ENCODE measurements around the gene TNPO3.

Gene TNPO3

DNA sequence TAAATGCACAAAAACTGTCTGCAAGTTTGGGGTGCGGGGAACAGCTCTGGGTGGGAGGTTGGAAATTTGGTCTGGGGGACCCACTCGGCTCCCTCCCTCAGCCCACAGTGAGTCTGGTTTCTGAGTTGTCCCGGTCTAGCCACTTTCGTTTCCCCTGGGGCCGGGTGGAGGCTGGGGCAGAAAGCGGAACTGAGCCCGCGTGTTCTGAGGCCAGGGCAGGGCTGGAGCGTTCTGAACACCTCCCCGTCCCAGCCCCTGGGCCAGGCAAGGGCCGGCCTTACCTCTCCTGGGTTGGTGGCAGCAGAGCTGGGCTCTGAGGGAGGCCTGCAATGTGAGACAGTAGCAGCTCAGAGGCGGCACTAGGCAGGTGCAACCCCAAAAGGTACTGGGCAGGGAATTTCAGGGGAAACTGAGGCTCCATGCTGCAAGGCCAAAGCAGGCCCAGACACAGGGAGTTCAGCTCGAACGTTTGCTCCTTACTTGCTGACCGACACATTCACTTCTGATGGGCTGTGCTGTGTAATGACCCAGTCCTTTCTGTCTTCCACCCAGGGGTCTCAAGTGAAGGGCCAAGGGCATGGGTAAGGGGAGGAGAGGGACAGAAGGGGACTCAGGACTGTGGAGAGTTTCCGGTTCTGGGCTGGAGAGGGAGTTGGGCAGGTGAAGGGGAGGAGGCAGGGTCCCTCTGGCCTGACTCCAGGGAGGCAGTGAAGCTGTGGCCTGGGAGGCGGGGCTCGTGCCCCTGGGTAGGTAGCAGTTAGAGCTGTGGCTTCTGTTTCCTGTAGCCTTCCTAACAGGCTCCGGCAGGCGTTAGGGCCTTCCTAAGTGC, 114.2 kb downstream of the TNPO3 start:
- in situ Hi-C loops (cut with MboI; ENCODE audit: low sequenced_read_pairs), result no loop called here

DNA sequence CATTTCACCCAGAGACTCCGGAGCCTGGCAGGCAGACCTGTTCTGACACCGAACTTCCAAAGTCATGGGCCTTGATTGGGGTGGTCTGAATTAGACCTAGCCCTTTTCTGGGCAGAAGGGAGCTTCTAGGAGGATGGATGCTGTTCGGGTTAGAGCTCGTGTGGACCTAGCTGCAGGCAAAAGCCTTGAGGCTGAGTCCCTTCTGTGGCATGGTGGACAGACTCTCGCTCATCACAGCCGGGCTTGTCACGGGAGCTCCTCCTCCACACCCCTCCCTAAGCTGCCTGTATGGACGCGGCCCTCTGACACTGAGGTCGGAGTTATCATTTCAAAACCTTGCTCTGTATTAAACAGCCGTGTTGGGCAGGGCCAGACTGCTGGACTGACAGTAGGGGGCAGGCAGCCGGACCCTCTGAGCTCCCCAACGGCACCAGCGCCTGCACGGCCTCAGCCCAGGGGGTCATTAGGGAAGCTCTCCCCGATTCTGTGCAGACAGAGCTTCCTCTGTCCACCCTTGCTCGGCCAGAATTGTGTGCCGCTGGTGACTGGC, 115.0 kb downstream of the TNPO3 start:
- in situ Hi-C loops (cut with MboI; ENCODE audit: low sequenced_read_pairs), result no loop called here

DNA sequence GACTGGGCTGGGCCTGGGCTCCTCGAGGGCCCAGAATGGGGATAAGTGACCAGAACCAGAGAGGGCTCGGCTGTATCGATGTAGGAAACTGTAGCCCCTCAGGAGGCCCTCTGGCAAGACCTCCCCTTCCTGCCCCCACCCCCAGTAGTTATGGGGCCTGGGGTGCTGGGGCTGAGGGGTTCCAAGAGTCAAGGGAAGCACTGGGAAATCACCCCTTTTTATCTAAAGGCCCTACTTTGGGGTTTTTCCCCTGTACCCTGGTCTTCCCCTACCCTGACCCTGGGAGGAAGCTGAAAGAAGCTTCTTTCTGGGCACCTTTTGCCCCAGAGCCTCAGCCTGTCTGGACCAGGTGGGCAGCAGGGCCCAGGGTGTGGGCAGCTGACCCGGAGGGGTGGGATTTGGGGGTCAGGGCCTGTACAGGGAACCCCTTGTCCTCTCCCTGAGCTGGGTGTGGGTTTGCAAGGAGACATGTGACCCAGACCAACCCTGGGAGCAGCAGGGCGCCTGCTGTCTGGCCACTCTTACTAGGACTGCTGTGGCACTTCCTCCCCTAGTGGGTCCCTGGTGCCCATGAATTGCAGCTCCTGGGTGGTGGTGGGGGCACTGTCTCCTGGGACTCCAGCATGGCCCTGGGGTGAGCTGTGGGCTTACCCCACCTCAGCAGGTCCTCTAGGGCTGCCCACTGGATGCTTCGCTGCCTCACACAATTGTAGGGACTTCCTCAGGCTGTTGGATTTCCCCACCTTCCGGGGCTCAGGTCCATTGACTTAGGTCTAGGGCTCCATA, 115.6 kb downstream of the TNPO3 start:
- in situ Hi-C loops (cut with MboI; ENCODE audit: low sequenced_read_pairs), result no loop called here

DNA sequence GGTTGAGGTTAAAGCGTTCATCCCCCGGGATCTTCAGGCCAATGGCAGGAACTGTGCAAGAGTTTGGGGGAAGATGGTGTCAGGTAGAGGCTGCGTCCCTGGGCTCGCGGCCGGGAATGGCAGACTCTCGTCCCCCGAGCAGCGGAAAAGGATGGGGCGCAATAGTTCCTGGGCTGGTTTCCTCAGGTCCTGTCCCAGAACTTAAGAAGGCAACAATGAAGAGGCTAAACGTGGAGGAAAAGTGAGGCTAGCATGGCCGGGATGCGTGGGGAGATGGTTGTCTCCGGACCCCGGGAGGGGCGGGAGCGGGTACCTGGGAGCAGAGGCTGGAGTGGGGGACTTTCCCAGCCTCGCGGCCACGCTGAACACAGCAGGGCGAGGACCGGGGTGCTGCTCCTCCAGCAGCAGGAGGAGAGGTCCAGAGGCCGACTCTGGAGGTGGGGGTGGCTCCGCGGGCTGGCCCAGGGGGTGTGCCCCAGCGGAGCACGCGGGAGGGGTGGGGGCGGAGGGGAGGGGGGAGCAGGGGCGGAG, 116.3 kb downstream of the TNPO3 start:
- in situ Hi-C loops (cut with MboI; ENCODE audit: low sequenced_read_pairs), result no loop called here

DNA sequence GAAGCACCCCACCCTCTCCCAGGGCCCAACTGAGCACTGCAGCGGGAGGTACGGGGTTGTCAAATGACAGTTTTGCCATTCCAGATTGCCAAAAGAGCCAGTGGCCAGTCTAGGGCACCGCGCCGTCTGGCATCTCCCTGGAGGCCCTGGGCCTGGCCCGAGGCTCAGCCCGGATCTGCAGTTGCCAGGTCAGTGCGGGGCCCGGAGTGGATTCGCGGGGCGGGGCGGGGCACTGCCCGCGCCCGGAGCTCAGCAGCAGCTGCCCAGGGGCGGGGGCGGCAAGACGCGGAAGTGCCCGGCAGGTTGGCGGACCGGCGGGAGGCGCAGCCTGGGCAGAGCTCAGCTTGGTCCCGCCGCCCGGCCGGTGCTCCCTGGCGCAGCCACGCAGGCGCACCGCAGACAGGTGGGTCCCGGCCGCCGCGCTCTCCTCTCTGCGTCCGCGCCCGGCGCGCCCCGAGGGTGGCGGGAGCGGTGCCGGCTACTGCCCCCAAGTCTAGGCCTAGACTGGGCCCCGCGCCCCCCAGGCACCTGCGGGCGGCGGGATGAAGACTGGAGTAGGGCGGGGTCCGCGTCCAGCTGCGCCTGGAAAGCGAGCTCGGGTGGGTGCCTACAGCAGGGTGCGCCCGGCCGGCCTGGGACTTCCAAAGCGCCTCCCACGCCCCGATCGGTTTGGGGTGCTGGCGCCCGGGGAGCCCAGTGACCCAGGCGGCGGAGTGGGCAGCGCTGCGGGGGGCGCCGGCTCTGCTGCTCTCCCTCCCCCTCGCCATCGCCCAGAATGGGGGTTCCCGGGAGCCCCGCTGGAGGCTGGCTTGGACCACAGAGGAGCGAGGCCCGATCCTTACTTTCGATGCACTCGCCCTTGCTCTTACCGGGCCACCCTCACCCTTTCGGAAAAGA, 117.0 kb downstream of the TNPO3 start, which contains the start of gene IRF5:
IRF5 (plus strand) TSS at position 281 of the 897 bp plus-strand sequence. CDS start 4,155 bp downstream, outside the sequence.
- in situ Hi-C loops (cut with MboI; ENCODE audit: low sequenced_read_pairs), result no loop called here

DNA sequence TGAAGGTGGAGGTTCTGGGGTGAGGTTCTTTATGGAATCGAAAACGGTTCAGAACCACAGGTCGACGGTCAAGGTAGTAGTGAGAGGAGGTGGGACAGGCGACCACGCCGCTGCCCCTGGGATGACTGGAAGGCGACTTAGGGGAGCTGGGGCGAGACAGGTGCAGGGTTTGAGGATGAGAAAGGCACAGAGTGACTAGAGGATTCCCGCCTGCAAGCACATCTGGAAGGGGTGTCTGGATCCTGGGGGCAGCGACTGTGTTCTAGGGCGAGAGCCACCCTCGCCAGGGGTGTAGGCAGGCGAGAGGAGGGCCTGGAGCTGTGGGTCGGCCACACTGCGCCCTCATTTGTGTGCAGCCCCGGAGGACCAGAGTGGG, 117.7 kb downstream of the TNPO3 start:
- in situ Hi-C loops (cut with MboI; ENCODE audit: low sequenced_read_pairs), result no loop called here

DNA sequence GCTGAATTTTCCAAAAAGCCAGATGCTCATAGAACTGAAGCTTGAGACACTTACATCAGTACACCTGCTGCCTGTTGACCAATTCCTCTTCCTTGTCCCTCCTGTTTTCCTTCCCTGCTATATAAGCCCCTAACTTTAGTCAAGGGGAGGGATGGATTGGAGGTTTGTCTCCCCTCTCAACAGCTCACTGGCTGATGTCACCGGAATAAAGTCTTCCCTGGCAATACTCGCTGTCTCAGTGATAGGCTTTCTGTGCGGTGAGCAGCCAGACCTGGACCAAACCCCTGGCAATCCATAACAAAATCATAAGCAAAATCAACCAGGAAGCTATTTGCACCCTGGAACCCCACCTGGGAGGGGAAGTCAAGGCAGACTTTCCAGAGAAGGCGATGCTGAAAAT, 118.1 kb downstream of the TNPO3 start:
- in situ Hi-C loops (cut with MboI; ENCODE audit: low sequenced_read_pairs), result no loop called here

DNA sequence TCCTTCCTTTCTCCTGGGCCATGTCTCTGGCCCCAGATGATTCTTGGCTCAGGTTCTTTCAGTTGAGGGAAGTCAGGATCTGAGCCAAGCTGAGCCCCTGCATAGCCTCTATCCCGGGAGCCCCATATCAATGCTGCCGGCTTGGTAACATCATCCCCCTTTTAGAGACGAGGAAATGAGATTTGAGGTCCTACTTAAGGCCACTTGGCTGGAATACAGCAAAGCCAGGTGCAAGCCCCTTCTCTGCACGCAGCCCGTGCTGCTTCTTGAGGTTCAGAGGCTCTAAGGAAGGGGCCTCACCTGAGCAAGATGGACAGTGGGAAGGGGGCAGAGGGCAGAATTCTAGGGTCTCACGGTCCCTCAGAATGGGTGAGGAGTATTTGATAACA, 119.6 kb downstream of the TNPO3 start:
- in situ Hi-C loops (cut with MboI; ENCODE audit: low sequenced_read_pairs), result no loop called here

DNA sequence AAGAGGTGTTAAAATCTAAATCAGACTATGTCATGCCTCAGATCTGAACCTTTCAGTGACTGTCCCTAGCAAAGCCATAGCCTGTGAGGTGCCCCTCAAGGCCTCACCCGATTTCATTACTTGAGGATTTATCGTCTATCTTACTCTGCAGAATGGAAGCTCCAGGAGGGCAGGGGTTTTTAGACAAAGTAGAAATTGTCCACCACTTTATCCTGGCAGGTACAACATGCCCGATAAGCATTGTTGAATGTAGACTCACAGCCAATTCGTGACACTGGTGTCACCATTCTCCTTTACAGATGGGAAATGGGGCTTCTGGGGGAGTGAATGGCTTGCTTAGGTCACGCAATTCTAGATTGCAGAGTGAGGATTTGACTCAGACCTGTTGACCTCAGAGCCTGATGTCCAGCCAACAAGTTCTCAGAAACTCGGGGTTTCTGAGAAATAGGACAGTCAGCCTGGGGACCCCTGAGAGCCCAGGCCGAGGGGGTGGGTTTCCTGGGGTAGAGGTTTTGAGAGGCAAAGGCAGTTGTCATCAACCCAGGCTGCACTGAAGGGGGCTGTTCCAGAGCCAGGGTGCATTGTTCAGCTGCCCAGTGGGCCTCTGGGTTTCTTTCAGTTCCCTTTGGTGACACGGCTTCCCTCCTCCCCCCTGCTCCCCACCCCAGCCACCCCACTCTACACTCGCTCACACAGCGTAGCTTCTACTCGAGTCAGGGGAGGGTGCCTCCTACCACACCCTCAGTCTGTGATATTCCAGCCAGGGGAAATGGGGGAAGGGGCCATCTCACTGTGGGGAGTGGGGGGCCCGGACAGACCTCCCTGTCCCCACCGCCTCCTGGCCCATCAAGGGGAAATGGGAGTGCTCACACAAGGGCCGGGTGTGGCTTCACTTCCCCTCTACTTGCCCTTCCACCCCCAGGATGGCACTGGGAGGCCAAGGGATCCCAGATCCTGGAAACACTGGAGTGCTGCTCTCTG, 120.3 kb downstream of the TNPO3 start:
- in situ Hi-C loops (cut with MboI; ENCODE audit: low sequenced_read_pairs), result no loop called here

DNA sequence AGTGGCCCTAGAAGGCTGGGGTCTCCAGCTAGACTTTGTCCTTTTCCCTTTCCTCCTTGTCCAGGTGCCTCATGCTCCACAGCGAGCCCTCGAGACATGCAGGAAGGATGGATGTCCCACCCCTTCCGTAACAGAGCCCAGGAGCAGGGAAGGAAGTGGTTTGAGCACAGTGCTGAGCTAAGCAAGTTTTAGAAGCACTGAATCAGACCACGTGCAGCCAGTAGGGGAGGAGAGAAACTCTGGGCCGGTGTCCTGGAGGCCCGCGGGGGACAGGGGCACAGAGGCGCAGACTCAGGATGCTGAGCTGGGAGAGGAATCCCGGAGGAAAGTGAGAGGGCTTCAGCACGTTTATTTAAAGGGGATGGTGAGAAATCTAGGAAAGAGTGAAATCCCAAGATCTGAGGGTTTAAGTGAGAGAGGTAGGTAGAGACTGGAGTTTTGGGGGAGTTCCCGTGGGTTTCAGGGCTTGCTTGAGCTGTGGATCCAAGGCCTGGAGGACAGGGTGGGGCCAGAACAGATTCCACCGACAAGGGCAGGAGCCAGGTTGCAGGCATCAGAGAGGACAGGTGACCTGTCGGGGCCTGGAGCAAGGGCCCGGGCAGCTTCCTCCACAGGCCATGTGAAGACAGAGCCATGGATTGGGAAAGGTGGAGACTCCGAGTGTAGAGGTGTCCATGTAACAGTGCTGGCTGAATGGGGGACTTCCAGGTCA, 121.6 kb downstream of the TNPO3 start:
- in situ Hi-C loops (cut with MboI; ENCODE audit: low sequenced_read_pairs), result no loop called here

DNA sequence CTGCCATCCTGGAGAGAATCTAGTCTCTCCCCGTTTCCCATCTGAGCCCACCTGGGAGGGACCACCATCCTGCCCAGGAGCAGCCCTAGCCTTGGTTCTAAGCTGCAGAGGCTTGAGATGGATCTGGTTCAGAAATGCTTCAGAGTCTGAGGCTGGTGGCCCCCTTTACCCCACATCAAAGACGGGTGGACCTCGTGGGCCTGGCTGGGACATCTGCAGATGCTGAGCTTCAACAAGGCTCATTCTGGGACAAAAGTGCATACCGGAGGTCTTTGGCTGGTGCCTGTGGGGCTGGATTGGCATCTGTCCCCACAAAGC, 122.1 kb downstream of the TNPO3 start:
- in situ Hi-C loops (cut with MboI; ENCODE audit: low sequenced_read_pairs), result no loop called here

DNA sequence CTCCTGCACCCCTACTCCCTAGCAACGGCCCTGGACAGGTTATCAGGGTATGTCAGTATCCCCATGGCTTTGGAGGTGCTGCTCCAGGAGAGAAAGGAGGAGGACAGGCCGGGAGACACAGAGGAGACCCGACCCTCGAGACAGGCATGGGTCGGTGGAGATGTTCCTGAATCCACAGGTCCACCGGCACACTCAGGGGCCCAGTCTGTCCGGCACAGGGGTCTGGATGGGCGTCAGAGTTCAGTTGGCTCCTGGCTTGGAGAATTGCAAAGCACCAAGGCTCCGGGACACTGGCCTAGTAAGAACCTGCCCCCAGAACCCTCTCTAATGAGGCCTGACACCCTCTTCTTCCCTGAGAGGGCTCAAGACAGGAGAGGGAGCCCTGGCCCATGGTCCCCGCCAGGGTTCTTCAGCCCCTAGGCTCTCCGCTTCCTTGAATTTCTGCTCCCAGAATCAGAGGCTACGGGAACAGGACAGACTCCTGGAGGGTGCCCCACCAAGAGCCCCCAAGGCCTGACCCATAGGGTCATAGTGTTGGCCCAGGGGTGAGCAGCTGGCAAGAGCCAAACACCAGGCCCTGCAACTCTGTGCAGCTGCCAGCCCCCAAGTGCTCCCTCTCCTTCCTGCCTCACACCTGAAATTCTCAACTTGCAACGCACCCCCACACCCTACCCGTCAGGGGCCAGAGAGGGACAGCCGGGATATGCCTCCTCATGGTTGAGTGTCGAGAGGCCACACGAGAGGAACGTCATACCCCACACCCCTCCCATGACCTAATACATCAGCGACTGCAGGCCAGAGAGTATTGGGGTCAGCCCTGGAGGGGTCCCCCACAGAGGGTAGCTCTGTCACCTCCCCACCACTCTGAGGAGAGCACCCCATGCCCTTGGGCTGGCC, 122.7 kb downstream of the TNPO3 start:
- in situ Hi-C loops (cut with MboI; ENCODE audit: low sequenced_read_pairs), result no loop called here

DNA sequence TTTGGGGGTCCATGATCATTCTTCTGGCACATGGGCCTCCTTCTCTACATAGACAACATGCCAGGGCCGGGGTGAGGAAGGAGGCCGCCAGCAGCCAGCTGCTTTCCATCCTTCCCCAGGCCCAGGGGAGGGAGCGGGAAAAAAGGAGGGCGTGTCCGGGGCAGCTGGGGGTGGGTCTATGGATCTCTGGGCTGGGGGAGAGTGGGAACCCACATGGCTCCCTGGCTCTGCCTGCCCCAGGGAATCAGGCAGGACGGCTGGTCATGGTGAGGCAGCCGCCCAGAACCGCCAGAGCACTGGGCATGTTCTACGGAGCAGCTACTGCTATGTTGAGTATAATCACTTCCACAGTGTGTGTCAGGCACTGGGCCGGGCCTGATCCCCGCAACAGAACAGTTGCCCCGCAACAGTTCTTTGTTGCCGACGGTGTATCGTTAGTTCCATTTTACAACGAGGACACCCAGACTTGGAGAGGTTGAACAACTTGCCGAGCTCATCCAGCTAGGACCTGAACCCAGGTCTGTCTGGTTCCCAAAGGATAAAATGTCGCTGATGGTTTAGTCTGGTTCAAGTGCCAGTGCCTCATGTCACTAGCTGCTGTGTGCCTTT, 123.6 kb downstream of the TNPO3 start:
- in situ Hi-C loops (cut with MboI; ENCODE audit: low sequenced_read_pairs), result no loop called here

DNA sequence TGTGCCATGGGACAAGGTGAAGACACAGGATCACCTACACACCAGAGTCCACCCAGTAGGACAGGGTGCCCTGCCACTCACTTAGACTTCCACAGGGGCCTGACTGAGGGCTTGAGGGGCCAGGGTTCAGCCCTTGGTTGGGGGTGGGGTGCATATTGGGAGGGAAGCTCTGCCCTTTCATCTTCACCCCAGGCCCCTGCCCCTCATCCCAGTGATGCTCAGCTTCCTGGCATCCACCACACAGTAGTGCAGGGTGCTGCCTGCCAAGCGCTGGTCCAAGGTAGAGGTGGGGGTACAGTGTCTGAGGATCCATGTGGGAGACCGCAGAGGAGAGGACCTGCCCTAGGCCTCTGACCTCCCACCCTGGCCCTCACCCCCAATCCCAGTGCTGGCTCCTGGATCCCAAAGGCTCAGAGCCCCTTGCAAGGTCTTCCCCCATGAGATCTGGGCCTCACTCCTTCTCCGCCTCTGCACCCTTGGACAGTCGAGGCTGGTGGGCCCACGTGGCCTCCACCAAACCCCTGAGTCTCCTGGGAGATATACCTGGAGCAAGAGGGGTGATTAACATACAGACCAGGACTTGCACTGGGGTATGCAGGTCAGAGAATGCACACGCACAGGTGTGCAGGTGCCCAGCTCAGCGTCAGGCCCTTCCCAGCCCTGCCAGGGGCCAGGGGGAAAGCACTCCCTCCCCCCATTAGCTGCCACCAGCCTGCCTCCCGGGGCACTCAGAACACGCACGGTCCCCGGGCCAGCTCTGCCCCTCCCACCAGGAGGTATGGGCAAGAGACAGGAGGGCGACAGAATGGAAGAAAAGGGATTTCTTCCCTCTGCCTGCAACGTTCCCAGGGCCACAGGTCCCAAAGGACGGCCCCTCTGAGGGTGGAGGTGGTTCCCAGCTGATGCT, 125.8 kb downstream of the TNPO3 start:
- in situ Hi-C loops (cut with MboI; ENCODE audit: low sequenced_read_pairs), result no loop called here

DNA sequence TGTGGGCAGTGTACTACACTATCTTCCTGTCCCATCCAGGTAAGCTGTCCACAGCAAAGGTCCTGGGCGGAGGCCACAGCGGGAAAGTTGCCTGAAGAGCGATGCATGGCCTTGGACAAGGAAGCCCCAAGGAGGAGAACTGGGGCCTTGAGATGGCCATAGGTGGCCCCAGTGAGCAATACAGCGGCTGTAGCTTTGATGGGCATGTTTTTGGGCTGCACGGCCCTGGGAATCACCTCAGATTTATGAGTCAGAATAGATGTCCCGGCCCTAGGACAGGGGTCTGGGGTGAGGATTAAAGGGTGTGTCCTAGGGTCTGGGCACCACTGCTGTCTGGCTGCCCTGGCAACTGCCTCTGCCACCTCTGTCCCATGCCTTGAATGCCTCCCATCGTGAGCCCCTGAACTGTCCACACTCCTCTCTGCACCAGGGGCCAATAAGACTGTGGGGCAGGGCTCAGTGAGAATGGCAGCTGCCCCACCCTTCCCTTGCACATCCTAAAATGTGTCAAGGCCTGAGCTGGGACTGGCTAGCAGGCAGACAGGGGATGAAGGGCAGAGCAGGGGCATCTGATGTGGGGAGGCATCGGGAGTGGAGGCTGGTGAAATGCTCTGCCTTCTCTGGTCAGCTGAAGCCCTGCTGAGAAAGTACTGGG, 126.6 kb downstream of the TNPO3 start:
- in situ Hi-C loops (cut with MboI; ENCODE audit: low sequenced_read_pairs), result no loop called here

All from HL-60/S4 treated with retinoic acid at 250 ng/mL for 4 days and 3 days (cell line).